Activated naive CD4-positive, alpha-beta T cell treated with anti-CD3 and anti-CD28 coated beads, Interleukin-2, amount 50 U/mL, for 16 hours (primary cell): ENCODE measurements around the gene TRAF3IP1.
A peak's percentile ranks its signal among the peaks of the same experiment; 100 is the strongest.
"Not testable (repeated sequence)": the region's sequence is repeated elsewhere in the genome, so short reads cannot be mapped to it uniquely, and the experiment has no call there.

Experiments
- DNase-seq: peaks from one replicate; pipeline ENCODE4 v3.0.0-alpha.2; 2020

The TRAF3IP1 gene

GRCh38 chr2:238288650-238289573, 31.4 kb upstream of the TRAF3IP1 start:
- DNase-seq, result peak; percentile 97

- DNase-seq, result no peak
Observed at GRCh38 chr2:238289574-238289973, 30.7 kb upstream of the TRAF3IP1 start.

GRCh38 chr2:238290091-238290509, 30.2 kb upstream of the TRAF3IP1 start:
- DNase-seq, result no peak

GRCh38 chr2:238290715-238291549, 29.4 kb upstream of the TRAF3IP1 start:
- DNase-seq, result no peak

- DNase-seq, result no peak
Observed at GRCh38 chr2:238291550-238292281, 28.6 kb upstream of the TRAF3IP1 start.

- DNase-seq, result no peak
Observed at GRCh38 chr2:238294046-238294392, 26.3 kb upstream of the TRAF3IP1 start.

- no peak for DNase-seq
Observed at GRCh38 chr2:238294393-238295143, 25.8 kb upstream of the TRAF3IP1 start.

- DNase-seq, result no peak
Observed at GRCh38 chr2:238295144-238296112, 24.9 kb upstream of the TRAF3IP1 start.

GRCh38 chr2:238296638-238297457, 23.5 kb upstream of the TRAF3IP1 start:
- DNase-seq, result no peak

GRCh38 chr2:238299803-238300202, 20.5 kb upstream of the TRAF3IP1 start:
- DNase-seq, result no peak

- no peak for DNase-seq
Observed at GRCh38 chr2:238302087-238302486, 18.2 kb upstream of the TRAF3IP1 start.

- DNase-seq, result no peak
Observed at GRCh38 chr2:238302751-238303150, 17.6 kb upstream of the TRAF3IP1 start.

GRCh38 chr2:238304116-238304515, 16.2 kb upstream of the TRAF3IP1 start:
- no peak for DNase-seq

GRCh38 chr2:238305092-238305862, 15.0 kb upstream of the TRAF3IP1 start:
- DNase-seq, result no peak

GRCh38 chr2:238305965-238306671, 14.2 kb upstream of the TRAF3IP1 start:
- no peak for DNase-seq

GRCh38 chr2:238306672-238306998, 13.7 kb upstream of the TRAF3IP1 start:
- no peak for DNase-seq

- DNase-seq, result no peak
Observed at GRCh38 chr2:238308177-238308576, 12.1 kb upstream of the TRAF3IP1 start.

- not testable (repeated sequence) for DNase-seq
Observed at GRCh38 chr2:238310721-238311120, 9.6 kb upstream of the TRAF3IP1 start.
